ENCODE results near the gene STH. TPM values are rescaled to one million over a fixed set of nuclear protein-coding genes. Genes with fewer than 3 reads are reported as not detected.

STH gene
- polyA plus RNA-seq, 1 donor (not counting 4 experiments of a cell fraction or from before 2014, with no cell fraction given) = not detected

GRCh38 chr17:45971698-45972141, 27.3 kb upstream of the STH start:
- Histone ChIP-seq H3K79me2 (ENCODE audit: control insufficient read depth, insufficient read depth, low read length) (no peaks in the 10 kb centered on the region), H3K4me3 (ENCODE audit: control insufficient read depth in 2 of 3, extremely low read depth in 1 of 3, insufficient read depth in 2 of 3, low read depth in 1 of 3, low read length in 3 of 3) (no peak overlapping the region), H3K4me1 (ENCODE audit: control insufficient read depth, extremely low read depth, insufficient read depth, low read length) (no peaks in the 10 kb centered on the region), H3K9me1 (ENCODE audit: control insufficient read depth, extremely low read depth, insufficient read depth, low read length) (no peaks in the 10 kb centered on the region), H3K9ac (ENCODE audit: control insufficient read depth, extremely low read depth, insufficient read depth, low read length) (no peak overlapping the region), H3K36me3 (ENCODE audit: control insufficient read depth in 2 of 2, extremely low read depth in 1 of 2, insufficient read depth in 2 of 2, low read length in 2 of 2) (no peaks in the 10 kb centered on the region), H3K4me2 (ENCODE audit: control insufficient read depth, extremely low read depth, insufficient read depth, low read depth, low read length) (no peak overlapping the region), H4K20me1 (ENCODE audit: control insufficient read depth, extremely low read depth, insufficient read depth, low read length) (no peaks in the 10 kb centered on the region), H3K9me3 (ENCODE audit: control insufficient read depth, low read depth, low read length) (no peaks in the 10 kb centered on the region), H2AFZ (ENCODE audit: control insufficient read depth, low read length) (no peak overlapping the region), H3K27me3 (ENCODE audit: control insufficient read depth, extremely low read depth, insufficient read depth, low read length) (peaks cover 69% of the 10 kb centered on the region), H3K27ac (ENCODE audit: control insufficient read depth, insufficient read depth, low read length) (no peak overlapping the region)
- DNase-seq (ENCODE audit: low read depth, low spot score) (no peak), FAIRE-seq (no peak)
- dilution Hi-C loops (cut with MboI; ENCODE audit: extremely low pct_ligation_motif_present, low sequenced_read_pairs) = no loop called here
- no peak for TF ChIP-seq CTCF (optimal IDR thresholded peaks at IDR 0.05 in 1 of 3, IDR thresholded peaks at IDR 0.05 in 1 of 3, conservative IDR thresholded peaks at IDR 0.05 in 1 of 3; ENCODE audit: extremely low read depth in 1 of 3, insufficient read depth in 2 of 3, low read length in 3 of 3)
- no peak for TF ChIP-seq EZH2 (IDR thresholded peaks at IDR 0.05; ENCODE audit: low read length)

- H3K4me1 ChIP-seq (ENCODE audit: control insufficient read depth, extremely low read depth, insufficient read depth, low read length) = no peaks in the 10 kb centered on the region
- TF ChIP-seq EZH2 (IDR thresholded peaks at IDR 0.05; ENCODE audit: low read length) (no peak), CTCF (optimal IDR thresholded peaks at IDR 0.05 in 1 of 3, IDR thresholded peaks at IDR 0.05 in 1 of 3, conservative IDR thresholded peaks at IDR 0.05 in 1 of 3; ENCODE audit: extremely low read depth in 1 of 3, insufficient read depth in 2 of 3, low read length in 3 of 3) (no peak)
- no peaks in the 10 kb centered on the region for H3K36me3 ChIP-seq (ENCODE audit: control insufficient read depth in 2 of 2, extremely low read depth in 1 of 2, insufficient read depth in 2 of 2, low read length in 2 of 2)
Measured at GRCh38 chr17:45972531-45972930, 26.5 kb upstream of the STH start.

More at GRCh38 chr17:45972531-45972930, 26.5 kb upstream of the STH start:
- DNase-seq (ENCODE audit: low read depth, low spot score) (no peak), FAIRE-seq (no peak)
- Histone ChIP-seq H3K27me3 (ENCODE audit: control insufficient read depth, extremely low read depth, insufficient read depth, low read length) (peaks cover 61% of the 10 kb centered on the region), H3K9me1 (ENCODE audit: control insufficient read depth, extremely low read depth, insufficient read depth, low read length) (no peaks in the 10 kb centered on the region), H3K9me3 (ENCODE audit: control insufficient read depth, low read depth, low read length) (no peaks in the 10 kb centered on the region), H2AFZ (ENCODE audit: control insufficient read depth, low read length) (no peak overlapping the region), H3K4me3 (ENCODE audit: control insufficient read depth in 2 of 3, extremely low read depth in 1 of 3, insufficient read depth in 2 of 3, low read depth in 1 of 3, low read length in 3 of 3) (no peak overlapping the region), H3K79me2 (ENCODE audit: control insufficient read depth, insufficient read depth, low read length) (no peaks in the 10 kb centered on the region), H3K9ac (ENCODE audit: control insufficient read depth, extremely low read depth, insufficient read depth, low read length) (no peak overlapping the region), H4K20me1 (ENCODE audit: control insufficient read depth, extremely low read depth, insufficient read depth, low read length) (no peaks in the 10 kb centered on the region), H3K4me2 (ENCODE audit: control insufficient read depth, extremely low read depth, insufficient read depth, low read depth, low read length) (no peak overlapping the region), H3K27ac (ENCODE audit: control insufficient read depth, insufficient read depth, low read length) (no peak overlapping the region)
- dilution Hi-C loops (cut with MboI; ENCODE audit: extremely low pct_ligation_motif_present, low sequenced_read_pairs) = no loop called here
